Stromal cell of bone marrow (primary cell): ENCODE data around the gene KAT2B.

Experiments
- DNase-seq: peaks from one replicate; pipeline ENCODE4 v3.0.0-alpha.2; 2012; ENCODE audit warnings: low read depth

Gene KAT2B

DNA sequence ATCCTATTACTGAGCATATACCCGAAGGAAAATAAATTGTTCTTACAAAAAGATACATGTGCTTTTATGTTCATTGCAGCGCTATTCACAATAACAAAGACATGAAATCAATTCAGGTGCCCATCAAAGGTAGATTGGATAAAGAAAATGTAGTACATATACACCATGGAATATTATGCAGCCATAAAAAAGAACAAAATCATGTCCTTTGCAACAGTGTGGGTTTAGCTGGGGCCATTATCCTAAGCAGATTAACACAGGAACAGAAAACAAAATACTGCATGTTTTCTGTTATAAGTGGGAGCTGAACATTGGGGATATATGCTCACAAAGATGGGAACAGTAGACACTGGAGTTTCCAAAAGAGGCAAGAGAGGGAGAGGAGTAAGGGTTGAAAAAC is 103.3 kb downstream of the KAT2B start:
- no peak for DNase-seq

DNA sequence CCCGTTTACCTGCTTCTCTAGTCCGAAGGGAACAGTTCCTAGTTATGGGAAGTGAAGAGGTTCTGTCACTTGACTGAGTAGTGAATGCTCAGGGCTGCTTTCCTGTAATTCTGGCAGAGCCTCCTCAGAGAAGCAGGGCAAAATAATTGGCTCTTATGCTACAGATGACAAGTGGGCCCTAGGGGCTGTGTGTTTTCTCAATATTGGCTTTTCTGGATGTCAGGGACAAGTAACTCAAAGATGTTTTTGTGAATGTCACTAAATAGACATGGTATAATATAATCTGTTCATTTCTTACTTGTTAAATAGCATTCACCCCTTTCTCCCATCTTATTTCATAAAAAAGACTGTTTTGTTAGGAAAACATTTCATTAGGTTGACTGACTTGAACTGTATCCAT is 105.6 kb downstream of the KAT2B start:
- DNase-seq, result no peak

DNA sequence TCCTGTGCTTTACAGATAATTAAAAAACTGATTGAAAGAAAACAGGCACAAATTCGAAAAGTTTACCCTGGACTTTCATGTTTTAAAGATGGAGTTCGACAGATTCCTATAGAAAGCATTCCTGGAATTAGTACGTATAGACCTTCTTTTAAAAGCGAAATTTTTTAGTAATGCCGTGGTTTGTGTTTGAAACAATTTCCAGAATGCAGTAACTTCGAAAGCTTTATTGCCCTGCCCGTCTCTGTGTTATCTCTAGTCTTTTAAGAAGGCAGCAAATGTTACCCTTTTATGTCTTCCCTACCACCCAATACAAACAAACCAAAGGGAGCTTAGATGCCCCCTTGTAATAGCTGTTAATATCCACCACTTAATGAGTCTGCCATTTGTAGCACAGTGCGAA is 106.1 kb downstream of the KAT2B start:
- DNase-seq, result no peak

DNA sequence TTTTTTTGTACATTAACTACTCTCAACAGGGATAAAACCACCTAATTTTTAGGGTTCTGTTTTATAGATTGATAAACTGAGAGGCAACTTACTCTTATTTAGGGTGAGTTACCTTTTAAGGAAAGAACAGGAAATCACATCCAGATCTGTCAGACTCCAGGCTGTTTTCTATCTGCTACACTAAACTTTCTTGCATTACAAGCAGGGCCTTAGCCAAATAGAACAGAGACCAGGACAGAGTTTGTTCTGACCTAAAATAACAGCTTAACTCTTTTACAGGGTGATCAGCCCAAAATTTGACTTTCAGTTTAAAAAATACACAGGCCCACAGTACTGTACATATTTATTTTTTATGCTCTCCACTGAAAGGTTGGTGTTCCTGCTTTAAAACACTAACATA is 107.1 kb downstream of the KAT2B start:
- no peak for DNase-seq

DNA sequence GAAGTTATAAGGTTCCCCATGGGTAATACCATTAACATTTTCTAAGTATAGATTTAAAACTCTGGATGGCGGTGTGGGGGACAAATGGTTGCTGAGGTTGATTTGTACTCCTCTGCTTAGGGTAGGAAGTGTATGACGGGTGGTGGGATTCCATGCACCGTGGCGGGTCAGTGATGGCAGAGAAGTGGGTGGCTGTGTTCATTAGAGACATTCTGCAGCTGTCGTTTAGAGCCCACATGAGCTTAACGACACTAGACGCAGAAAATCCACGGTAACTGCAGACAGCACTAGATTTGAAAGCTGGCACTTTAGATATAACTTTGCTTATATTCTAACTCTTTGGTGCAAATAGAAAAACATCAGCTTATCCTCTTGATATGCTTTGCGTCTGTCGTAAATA is 108.2 kb downstream of the KAT2B start:
- no peak for DNase-seq

DNA sequence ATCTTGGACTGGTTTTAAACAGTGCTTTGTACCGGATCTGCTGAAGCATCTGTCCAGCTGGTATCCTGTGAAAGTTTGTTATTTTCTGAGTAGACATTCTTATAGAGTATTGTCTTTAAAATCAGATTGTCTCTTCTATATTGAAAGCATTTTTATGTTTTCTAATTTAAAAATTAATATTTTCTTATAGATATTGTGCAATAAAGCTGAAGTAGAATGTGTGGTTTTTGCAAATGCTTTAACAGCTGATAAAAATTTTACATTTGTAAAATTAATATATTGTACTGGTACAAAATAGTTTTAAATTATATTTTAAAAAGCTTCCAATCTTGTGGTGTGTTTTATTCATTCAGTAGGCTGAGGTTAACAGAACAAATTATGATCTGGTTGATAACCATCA is 113.8 kb downstream of the KAT2B start:
- DNase-seq, result no peak

DNA sequence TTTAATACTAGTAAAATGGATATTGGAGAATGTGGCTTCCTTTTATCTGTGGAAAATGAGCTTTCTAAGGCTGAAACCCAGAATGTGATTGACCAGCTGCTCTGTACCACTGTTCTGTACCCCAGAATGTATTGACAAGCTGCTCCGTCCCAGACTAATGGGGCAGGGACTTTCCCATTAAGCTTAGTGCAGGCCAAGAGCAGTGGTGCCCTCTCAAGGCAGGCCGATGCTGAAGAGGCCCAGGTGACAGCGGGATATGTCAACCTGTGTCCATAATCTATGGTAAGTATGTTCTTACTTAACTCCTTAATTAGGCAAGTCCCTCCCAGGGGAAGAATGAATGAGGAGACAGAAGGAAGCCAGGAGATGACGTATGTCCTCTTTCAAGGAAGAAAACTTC is 114.7 kb downstream of the KAT2B start:
- DNase-seq, result no peak

DNA sequence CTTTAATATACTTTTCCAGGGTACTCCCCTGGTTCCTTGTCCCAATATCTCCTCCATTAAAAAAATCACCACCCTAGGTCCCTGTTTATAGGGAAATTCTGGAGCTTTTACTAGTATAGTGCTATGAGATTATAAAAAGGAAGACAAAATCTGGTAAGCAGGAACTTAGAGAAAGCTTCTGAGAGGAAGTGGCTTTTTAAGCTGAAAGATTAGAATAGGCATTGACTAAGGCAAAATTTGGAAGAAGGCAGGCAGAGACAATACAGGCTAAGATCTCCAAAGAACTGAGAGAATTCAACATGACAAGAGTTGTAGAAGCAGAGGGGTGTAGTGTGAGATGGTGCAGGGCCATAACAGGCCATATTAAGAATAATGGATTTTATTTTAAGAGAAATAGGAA is 120.0 kb downstream of the KAT2B start:
- DNase-seq, result no peak

DNA sequence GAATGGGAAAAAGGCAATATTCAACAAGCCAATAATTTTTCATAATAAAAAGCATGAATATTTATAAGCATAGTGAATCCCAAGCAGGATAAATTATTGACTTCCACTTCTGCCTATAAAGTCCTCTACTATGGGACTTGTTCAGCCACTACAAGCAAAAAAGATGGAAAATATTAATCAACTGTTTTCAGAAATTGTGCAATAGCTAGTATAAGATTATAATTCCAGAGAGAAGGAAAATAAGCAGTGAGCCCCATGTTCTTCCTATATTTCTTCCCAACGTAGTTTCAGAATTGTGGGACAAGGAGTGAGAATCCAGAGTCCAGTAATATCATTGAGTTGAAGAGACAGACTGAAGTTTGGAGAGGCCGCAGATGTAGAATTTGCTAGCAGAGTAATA is 121.5 kb downstream of the KAT2B start:
- no peak for DNase-seq

DNA sequence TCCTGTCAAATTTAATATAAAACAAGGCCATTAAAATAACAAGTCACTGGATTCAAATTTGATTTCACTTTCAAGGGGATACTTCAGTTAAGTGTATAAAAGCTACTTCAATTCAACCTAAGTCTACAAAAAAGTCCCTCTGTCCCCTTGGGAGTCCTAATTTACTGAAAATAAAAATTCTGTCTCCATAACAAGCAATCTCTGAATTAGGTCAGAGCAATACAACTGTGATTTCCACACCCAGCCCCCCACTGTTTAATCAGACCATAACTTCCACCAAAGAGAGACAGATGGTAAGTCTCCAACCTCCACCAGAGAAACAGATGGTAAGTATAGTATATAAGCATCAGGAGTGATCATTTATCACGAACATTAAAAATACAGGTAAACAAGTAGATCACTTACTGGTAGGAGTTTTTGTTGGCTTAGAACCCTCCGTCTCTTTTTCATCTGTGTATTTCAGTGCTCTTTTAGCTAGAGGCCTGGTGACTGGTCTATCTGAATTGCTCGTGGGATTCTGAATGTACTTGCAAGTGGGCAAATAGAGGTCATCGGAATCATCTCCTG is 133.7 kb downstream of the KAT2B start:
- no peak for DNase-seq

DNA sequence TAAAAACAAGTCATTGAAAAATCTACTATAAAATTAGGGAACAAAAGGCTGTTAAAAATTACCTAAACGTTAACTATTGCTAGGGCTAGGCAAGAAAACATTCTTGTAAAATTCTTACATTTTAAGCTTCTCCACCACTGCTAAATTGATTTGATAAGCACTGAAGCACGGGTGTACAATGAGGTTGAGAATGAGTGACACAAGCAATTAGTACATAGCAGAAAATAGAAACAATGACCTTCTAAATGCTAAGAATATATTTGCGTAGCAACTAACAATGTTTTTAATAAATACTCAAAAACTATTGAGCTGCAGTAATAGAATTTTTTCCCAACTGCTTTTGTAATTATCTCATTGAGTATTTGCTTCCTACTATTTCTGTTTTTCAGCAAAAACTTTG is 141.0 kb downstream of the KAT2B start:
- DNase-seq, result no peak

DNA sequence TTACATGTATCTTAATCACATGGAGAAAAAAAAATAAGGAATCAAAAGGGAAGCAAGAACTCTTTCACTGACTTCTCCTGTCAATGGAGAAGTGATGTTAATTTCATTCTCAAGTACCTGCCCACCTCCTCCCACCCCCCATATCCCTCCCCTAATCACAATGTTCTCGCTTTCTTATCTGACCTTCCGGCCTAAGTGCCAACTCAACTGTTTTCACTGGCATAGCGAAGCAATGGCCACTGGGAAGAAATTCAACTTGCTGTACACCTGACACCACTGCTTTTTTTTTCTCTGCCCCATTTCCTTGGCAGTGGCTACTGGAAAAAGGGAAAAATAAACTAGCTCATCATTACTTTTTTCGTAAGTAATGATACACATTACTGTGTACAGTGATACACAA is 142.0 kb downstream of the KAT2B start:
- DNase-seq, result no peak

DNA sequence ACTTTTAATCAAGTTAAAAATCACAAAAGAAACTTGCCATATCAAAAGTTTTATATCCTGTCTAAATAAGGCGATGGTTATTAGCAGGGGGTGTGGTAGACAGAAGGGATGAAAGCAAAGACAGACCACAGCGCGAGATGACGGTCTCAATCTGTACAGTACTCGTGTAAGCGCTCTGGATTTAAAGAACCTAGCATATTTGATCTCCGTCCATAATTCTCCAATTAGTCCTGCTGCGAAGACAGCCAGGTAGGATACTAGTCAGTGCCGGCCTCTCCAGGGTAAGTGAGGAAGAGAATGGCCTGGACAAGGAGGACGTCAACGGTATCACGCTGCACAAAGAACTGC is 145.1 kb downstream of the KAT2B start:
- DNase-seq, result no peak

DNA sequence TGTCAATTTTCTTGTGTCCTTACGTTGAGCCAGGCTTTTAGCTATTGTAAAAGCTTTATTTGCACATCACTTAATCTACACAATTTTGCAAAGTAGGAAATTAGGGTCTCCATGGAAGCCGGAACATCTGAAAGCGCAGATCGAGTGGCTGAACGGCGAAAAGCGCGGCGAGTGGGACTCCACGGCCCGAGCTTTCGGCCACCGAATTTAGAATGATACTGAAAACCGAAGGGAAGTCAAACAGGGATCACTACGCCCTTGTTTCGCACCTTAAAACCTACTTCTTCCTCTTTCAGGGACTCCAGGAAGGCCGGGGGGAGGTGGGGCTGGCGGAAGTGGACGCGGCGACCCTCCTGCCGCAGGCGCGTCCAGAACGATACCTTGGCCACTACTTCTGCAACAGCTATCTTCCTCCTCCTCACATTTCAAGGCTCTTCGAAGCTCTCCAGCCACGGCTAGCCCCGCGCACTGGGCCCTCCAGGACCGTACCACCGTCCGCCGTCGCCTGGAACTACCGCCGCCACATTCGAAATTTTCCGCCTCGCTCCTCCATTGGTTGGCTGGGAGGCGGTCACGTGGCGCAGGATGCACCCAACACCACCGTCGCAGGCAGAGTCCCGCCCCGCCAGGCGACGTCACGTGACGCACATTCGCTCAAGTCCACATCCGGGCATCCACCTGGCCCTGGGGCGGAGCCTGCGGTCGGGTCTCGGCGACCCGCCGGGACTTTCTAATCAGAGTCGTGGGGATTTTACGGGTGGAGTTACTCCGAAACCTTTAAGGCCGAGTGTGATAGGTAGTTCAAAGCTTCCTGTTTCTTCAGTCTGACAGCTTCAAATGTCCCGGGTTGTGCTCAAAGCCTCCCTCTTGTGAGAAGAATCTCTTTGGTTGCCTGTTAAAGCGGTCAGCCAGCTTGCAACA is 145.7 kb downstream of the KAT2B start, which contains the start of gene SGO1:
TSS of gene SGO1 (minus strand) at position 528 of the 921 bp plus-strand sequence. CDS start 2,179 bp downstream, outside the sequence.
- peak; percentile 96 for DNase-seq

DNA sequence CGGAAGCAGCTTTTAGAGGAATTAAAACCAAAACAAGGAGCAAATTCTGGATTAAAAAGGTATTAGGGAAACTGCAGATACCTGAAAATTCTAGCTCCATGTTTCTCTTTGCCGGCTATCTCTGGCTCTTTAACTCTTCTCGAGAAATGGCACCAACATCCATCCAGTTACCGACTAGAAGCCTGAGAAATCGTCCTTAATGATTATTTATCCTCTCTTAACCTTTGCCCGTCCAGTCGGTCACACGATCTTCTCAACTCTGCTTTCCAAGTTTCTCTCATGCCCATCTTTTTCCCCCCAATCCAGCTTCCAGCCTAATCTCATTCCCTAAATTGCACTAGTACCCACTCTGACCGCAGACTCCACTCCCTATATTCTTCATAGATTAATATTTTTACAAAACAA is 146.4 kb downstream of the KAT2B start:
- DNase-seq, result no peak

DNA sequence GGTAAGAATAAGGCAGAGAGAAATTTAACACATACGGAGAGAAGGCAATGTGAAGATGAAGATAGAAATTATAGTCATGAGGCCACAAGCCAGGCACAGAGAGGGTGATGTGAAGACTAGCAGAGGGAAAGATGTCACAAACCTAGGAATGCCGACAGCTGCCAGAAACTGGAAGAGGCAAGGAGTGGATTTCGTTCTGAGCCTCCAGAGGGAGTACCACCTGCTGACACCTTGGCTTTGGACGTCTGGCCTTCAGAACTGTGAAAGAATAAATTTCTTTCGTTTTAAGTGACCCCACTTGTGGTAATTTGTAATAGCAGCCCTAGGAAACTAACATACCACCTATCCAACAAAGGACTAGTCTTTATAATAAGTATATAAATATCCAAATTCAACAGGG is 150.7 kb downstream of the KAT2B start:
- no peak for DNase-seq

DNA sequence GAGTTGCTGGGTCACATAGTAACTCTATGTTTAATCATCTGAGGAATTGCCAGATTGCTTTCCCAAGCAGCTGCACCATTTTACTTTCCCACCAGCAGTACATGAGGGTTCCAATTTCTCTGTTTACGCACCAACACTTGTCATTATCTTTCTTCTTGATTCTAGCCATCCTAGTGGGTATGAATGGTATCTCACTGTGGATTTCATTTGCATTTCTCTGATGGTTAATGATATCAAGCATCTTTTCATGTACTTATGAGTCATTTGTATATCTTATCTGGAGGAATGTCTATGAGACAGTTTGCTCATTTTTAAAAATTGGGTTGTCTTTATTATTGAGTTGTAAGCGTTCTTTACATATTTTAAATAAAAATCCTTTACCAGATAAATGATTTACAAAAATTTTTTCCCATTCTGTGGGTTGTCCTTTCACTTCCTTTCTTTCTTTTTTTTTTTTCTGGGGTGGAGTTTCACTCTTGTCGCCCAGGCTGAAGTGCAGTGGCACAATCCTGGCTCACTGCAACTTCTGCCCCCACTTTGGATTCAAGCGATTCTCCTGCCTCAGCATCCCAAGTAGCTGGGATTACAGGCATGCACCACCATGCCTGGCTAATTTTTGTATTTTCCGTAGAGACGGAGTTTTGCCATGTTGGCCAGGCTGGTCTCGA is 154.7 kb downstream of the KAT2B start:
- no peak for DNase-seq

DNA sequence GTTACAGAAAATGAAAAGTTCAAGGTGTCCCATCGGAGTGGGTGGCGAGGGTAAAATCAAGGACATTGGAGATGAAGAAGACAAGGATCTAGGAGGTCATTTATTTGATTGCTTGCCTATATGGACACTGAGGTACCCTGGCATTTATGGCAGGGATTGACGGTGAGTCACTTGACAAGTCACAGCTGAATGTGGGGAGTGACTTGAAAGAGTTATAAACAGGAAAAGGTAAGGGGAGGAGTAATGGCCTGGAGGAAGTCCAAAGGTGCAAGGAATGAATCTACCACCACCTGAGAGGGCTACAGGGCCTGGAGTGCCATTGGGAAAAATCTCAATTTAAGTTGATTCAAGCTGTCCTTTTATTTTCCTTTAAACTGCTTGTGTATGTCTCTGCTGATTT is 157.5 kb downstream of the KAT2B start:
- DNase-seq, result no peak

DNA sequence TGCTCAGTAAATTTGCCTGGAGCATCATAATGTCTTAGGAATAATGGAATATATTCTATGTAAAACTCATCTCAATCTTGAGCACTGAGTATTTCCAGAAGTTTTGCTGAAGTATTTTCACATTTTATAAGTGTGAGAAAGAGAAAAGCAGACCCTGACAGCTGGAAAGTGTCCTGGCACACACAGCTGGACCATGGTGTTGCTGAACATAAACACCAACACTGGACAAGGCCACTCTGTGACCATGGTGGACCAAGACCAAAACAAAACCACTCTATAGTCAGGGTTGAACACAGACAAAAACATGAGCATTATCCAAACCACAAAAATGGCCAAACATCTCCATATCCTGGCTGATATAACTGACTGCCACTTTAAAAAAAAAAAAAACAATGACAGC is 160.9 kb downstream of the KAT2B start:
- DNase-seq, result no peak
